ENCODE results near the gene SLC26A4.

The SLC26A4 gene

GRCh38 chr7:107744345-107744750 lies 83.7 kb downstream of the SLC26A4 start:
- H3K9ac ChIP-seq (ENCODE audit: low read length in 2 of 2), result peak overlapping the region; percentile 90 to 95
- H3K9me3 ChIP-seq (ENCODE audit: control insufficient read depth in 2 of 2, low read length in 2 of 2), result no peaks in the 10 kb centered on the region
- H3K27ac ChIP-seq (ENCODE audit: low read length), result peak overlapping the region; percentile 98
- H3K4me1 ChIP-seq (ENCODE audit: control insufficient read depth, insufficient read depth, low read length), result peaks cover 16% of the 10 kb centered on the region
- no peaks in the 10 kb centered on the region for H3K27me3 ChIP-seq (ENCODE audit: control insufficient read depth in 1 of 2, insufficient read depth in 2 of 2, low read length in 2 of 2)
- peak overlapping the region; percentile 76 to 98 for H3K4me3 ChIP-seq (ENCODE audit: low read length in 2 of 2)
- no peaks in the 10 kb centered on the region for H3K36me3 ChIP-seq (ENCODE audit: control insufficient read depth in 2 of 2, insufficient read depth in 2 of 2, low read length in 2 of 2)

- Histone ChIP-seq H3K27ac (ENCODE audit: low read length) (no peak overlapping the region), H3K36me3 (ENCODE audit: control insufficient read depth in 2 of 2, insufficient read depth in 2 of 2, low read length in 2 of 2) (peaks cover 2 to 6% of the 10 kb centered on the region in 2 donors), H3K4me3 (ENCODE audit: low read length in 2 of 2) (peak overlapping the region in 1 of 2 donors; percentile 98), H3K9ac (ENCODE audit: low read length in 2 of 2) (peak overlapping the region in 1 of 2 donors; percentile 8), H3K9me3 (ENCODE audit: control insufficient read depth in 2 of 2, low read length in 2 of 2) (no peaks in the 10 kb centered on the region), H3K4me1 (ENCODE audit: control insufficient read depth, insufficient read depth, low read length) (peaks cover 16% of the 10 kb centered on the region), H3K27me3 (ENCODE audit: control insufficient read depth in 1 of 2, insufficient read depth in 2 of 2, low read length in 2 of 2) (no peaks in the 10 kb centered on the region)
These were observed 85.4 kb downstream of the SLC26A4 start for GRCh38 chr7:107746006-107746405.

GRCh38 chr7:107751113-107751512 lies 90.5 kb downstream of the SLC26A4 start:
- no peak overlapping the region for H3K27ac ChIP-seq (ENCODE audit: low read length)
- H3K9me3 ChIP-seq (ENCODE audit: control insufficient read depth in 2 of 2, low read length in 2 of 2), result no peaks in the 10 kb centered on the region
- H3K4me1 ChIP-seq (ENCODE audit: control insufficient read depth, insufficient read depth, low read length), result no peaks in the 10 kb centered on the region
- no peak overlapping the region for H3K4me3 ChIP-seq (ENCODE audit: low read length in 2 of 2)
- H3K9ac ChIP-seq (ENCODE audit: low read length in 2 of 2), result no peak overlapping the region
- no peaks in the 10 kb centered on the region for H3K27me3 ChIP-seq (ENCODE audit: control insufficient read depth in 1 of 2, insufficient read depth in 2 of 2, low read length in 2 of 2)
- H3K36me3 ChIP-seq (ENCODE audit: control insufficient read depth in 2 of 2, insufficient read depth in 2 of 2, low read length in 2 of 2), result peaks cover 8 to 16% of the 10 kb centered on the region in 2 donors

GRCh38 chr7:107754642-107755041 lies 94.0 kb downstream of the SLC26A4 start:
- no peaks in the 10 kb centered on the region for H3K27me3 ChIP-seq (ENCODE audit: control insufficient read depth in 1 of 2, insufficient read depth in 2 of 2, low read length in 2 of 2)
- no peak overlapping the region for H3K27ac ChIP-seq (ENCODE audit: low read length)
- no peak overlapping the region for H3K9ac ChIP-seq (ENCODE audit: low read length in 2 of 2)
- H3K36me3 ChIP-seq (ENCODE audit: control insufficient read depth in 2 of 2, insufficient read depth in 2 of 2, low read length in 2 of 2), result peaks cover 26 to 34% of the 10 kb centered on the region in 2 donors
- H3K4me3 ChIP-seq (ENCODE audit: low read length in 2 of 2), result no peak overlapping the region
- H3K4me1 ChIP-seq (ENCODE audit: control insufficient read depth, insufficient read depth, low read length), result no peaks in the 10 kb centered on the region
- no peaks in the 10 kb centered on the region for H3K9me3 ChIP-seq (ENCODE audit: control insufficient read depth in 2 of 2, low read length in 2 of 2)

GRCh38 chr7:107758667-107759066 lies 98.0 kb downstream of the SLC26A4 start:
- Histone ChIP-seq H3K4me3 (ENCODE audit: low read length in 2 of 2) (no peak overlapping the region), H3K36me3 (ENCODE audit: control insufficient read depth in 2 of 2, insufficient read depth in 2 of 2, low read length in 2 of 2) (peaks cover 21 to 25% of the 10 kb centered on the region in 2 donors), H3K27me3 (ENCODE audit: control insufficient read depth in 1 of 2, insufficient read depth in 2 of 2, low read length in 2 of 2) (no peaks in the 10 kb centered on the region), H3K27ac (ENCODE audit: low read length) (no peak overlapping the region), H3K9me3 (ENCODE audit: control insufficient read depth in 2 of 2, low read length in 2 of 2) (no peaks in the 10 kb centered on the region), H3K9ac (ENCODE audit: low read length in 2 of 2) (no peak overlapping the region), H3K4me1 (ENCODE audit: control insufficient read depth, insufficient read depth, low read length) (no peaks in the 10 kb centered on the region)

GRCh38 chr7:107767391-107767790 lies 106.8 kb downstream of the SLC26A4 start:
- no peak overlapping the region for H3K27ac ChIP-seq (ENCODE audit: low read length)
- no peaks in the 10 kb centered on the region for H3K4me1 ChIP-seq (ENCODE audit: control insufficient read depth, insufficient read depth, low read length)
- H3K27me3 ChIP-seq (ENCODE audit: control insufficient read depth in 1 of 2, insufficient read depth in 2 of 2, low read length in 2 of 2), result no peaks in the 10 kb centered on the region
- H3K4me3 ChIP-seq (ENCODE audit: low read length in 2 of 2), result no peak overlapping the region
- no peaks in the 10 kb centered on the region for H3K36me3 ChIP-seq (ENCODE audit: control insufficient read depth in 2 of 2, insufficient read depth in 2 of 2, low read length in 2 of 2)
- H3K9me3 ChIP-seq (ENCODE audit: control insufficient read depth in 2 of 2, low read length in 2 of 2), result no peaks in the 10 kb centered on the region
- no peak overlapping the region for H3K9ac ChIP-seq (ENCODE audit: low read length in 2 of 2)
